Stimulated activated CD4-positive, alpha-beta T cell treated with anti-CD3 and anti-CD28 coated beads, Interleukin-1b, Interleukin-23, amount 100 ng/mL, for 48 hours (primary cell): ENCODE results near the gene FAM219A.
"Not testable (repeated sequence)": the region's sequence is repeated elsewhere in the genome, so short reads cannot be mapped to it uniquely, and the experiment has no call there.

ENCODE experiments used
- DNase-seq: peaks from one replicate; pipeline ENCODE4 v3.0.0-alpha.2; 2020

Gene FAM219A

GRCh38 chr9:34482746-34483145 is 24.4 kb upstream of the FAM219A start:
- not testable (repeated sequence) for DNase-seq

GRCh38 chr9:34481620-34482019 is 23.2 kb upstream of the FAM219A start:
- DNase-seq: not testable (repeated sequence)

- no peak for DNase-seq
These were observed 21.1 kb upstream of the FAM219A start for GRCh38 chr9:34479431-34479866.

GRCh38 chr9:34477541-34477940 is 19.2 kb upstream of the FAM219A start:
- DNase-seq: no peak

- DNase-seq: no peak
These were observed 16.7 kb upstream of the FAM219A start for GRCh38 chr9:34475097-34475496.

- no peak for DNase-seq
These were observed 7.1 kb upstream of the FAM219A start for GRCh38 chr9:34465468-34465867.

GRCh38 chr9:34464571-34464970 is 6.2 kb upstream of the FAM219A start:
- no peak for DNase-seq

GRCh38 chr9:34463901-34464232 is 5.5 kb upstream of the FAM219A start:
- DNase-seq: no peak

- peak; percentile 84 for DNase-seq
These were observed 4.9 kb upstream of the FAM219A start for GRCh38 chr9:34463098-34463900.

- DNase-seq: no peak
These were observed 1.6 kb upstream of the FAM219A start for GRCh38 chr9:34459941-34460340.

GRCh38 chr9:34459356-34459755 is 986 bp upstream of the FAM219A start:
- no peak for DNase-seq

- DNase-seq: no peak
These were observed 580 bp upstream of the FAM219A start for GRCh38 chr9:34458959-34459340.

- no peak for DNase-seq
These were observed 931 bp downstream of the FAM219A start for GRCh38 chr9:34457266-34458012.

GRCh38 chr9:34456746-34457145 is 1.6 kb downstream of the FAM219A start:
- DNase-seq: no peak

GRCh38 chr9:34456151-34456550 is 2.2 kb downstream of the FAM219A start:
- no peak for DNase-seq

GRCh38 chr9:34454571-34455065 is 3.8 kb downstream of the FAM219A start:
- DNase-seq: peak; percentile 53

GRCh38 chr9:34452568-34452967 is 5.8 kb downstream of the FAM219A start:
- no peak for DNase-seq

GRCh38 chr9:34451545-34451944 is 6.8 kb downstream of the FAM219A start:
- DNase-seq: peak; percentile 21

GRCh38 chr9:34451135-34451534 is 7.2 kb downstream of the FAM219A start:
- DNase-seq: no peak

GRCh38 chr9:34450644-34451043 is 7.7 kb downstream of the FAM219A start:
- no peak for DNase-seq

GRCh38 chr9:34446951-34447350 is 11.4 kb downstream of the FAM219A start:
- no peak for DNase-seq

GRCh38 chr9:34446468-34446891 is 11.9 kb downstream of the FAM219A start:
- no peak for DNase-seq

GRCh38 chr9:34443976-34444375 is 14.4 kb downstream of the FAM219A start:
- no peak for DNase-seq

- no peak for DNase-seq
These were observed 14.8 kb downstream of the FAM219A start for GRCh38 chr9:34443533-34443932.
